ENCODE measurements around the gene PCDHGB7. TPM values are rescaled to one million over a fixed set of nuclear protein-coding genes. Genes with fewer than 3 reads are reported as not detected.

Gene PCDHGB7
- total and polyA plus RNA-seq, 2 donors (not counting 1 experiment from before 2014, with no cell fraction given): 0.12 to 2.2 TPM

DNA sequence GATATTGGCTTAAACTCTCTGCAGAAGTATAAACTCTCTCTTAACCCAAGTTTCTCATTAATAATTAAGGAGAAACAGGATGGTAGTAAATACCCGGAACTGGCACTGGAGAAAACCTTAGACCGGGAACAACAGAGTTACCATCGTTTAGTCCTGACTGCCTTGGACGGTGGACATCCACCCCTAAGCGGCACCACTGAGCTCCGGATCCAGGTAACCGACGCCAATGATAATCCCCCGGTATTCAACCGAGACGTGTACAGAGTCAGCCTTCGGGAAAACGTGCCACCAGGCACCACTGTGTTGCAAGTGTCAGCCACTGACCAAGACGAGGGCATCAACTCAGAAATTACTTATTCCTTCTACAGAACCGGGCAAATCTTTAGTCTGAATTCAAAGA lies 18.9 kb upstream of the PCDHGB7 start:
- Mint-ChIP-seq H3K9me3 (ENCODE audit: insufficient read depth) (peaks cover 12% of the 10 kb centered on the region), H3K27ac (no peak overlapping the region), H3K4me3 (no peak overlapping the region), H3K4me1 (peaks cover 2% of the 10 kb centered on the region), H3K27me3 (peaks cover 51% of the 10 kb centered on the region)
- POLR2A ChIA-PET: no interaction called here
- Histone ChIP-seq H3K9me3 (ENCODE audit: control extremely low read depth in 1 of 3, control insufficient read depth in 2 of 3, insufficient read depth in 1 of 3, low read length in 2 of 3) (peaks cover 0 to 52% (median 26%) of the 10 kb centered on the region in 3 donors), H3K9ac (ENCODE audit: low read length) (no peak overlapping the region), H3K27me3 (replicated peaks in 1 of 4; ENCODE audit: control extremely low read depth in 1 of 4, control insufficient read depth in 3 of 4, insufficient read depth in 4 of 4, low read length in 3 of 4) (peaks cover 0 to 50% (median 34%) of the 10 kb centered on the region in 4 experiments), H3K27ac (ENCODE audit: low read length in 2 of 2) (no peak overlapping the region), H3K4me2 (replicated peaks; ENCODE audit: low read depth, low read length, poor library complexity, severe bottlenecking) (no peak overlapping the region), H2AFZ (ENCODE audit: insufficient read depth, low read depth, low read length, poor library complexity, severe bottlenecking) (no peak overlapping the region), H3K4me3 (ENCODE audit: control extremely low read depth in 1 of 5, extremely low read depth in 1 of 5, insufficient read depth in 1 of 5, low read depth in 2 of 5, low read length in 4 of 5) (no peak overlapping the region), H4K20me1 (ENCODE audit: control insufficient read depth, insufficient read depth, low read length, poor library complexity, severe bottlenecking) (no peaks in the 10 kb centered on the region), H3K36me3 (replicated peaks in 1 of 2; ENCODE audit: control extremely low read depth in 1 of 2, control insufficient read depth in 1 of 2, extremely low read depth in 1 of 2, insufficient read depth in 2 of 2, low read length in 1 of 2) (no peaks in the 10 kb centered on the region), H3K4me1 (ENCODE audit: control insufficient read depth in 2 of 2, insufficient read depth in 2 of 2, low read length in 2 of 2) (no peaks in the 10 kb centered on the region), H3K79me2 (ENCODE audit: control insufficient read depth, insufficient read depth, low read length) (no peaks in the 10 kb centered on the region)
- WGBS (ENCODE audit: insufficient coverage): 31% methylated on average over 13 of the region's 15 CpGs
- TF ChIP-seq, protein P1, sequence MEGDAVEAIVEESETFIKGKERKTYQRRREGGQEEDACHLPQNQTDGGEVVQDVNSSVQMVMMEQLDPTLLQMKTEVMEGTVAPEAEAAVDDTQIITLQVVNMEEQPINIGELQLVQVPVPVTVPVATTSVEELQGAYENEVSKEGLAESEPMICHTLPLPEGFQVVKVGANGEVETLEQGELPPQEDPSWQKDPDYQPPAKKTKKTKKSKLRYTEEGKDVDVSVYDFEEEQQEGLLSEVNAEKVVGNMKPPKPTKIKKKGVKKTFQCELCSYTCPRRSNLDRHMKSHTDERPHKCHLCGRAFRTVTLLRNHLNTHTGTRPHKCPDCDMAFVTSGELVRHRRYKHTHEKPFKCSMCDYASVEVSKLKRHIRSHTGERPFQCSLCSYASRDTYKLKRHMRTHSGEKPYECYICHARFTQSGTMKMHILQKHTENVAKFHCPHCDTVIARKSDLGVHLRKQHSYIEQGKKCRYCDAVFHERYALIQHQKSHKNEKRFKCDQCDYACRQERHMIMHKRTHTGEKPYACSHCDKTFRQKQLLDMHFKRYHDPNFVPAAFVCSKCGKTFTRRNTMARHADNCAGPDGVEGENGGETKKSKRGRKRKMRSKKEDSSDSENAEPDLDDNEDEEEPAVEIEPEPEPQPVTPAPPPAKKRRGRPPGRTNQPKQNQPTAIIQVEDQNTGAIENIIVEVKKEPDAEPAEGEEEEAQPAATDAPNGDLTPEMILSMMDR (IDR thresholded peaks at IDR 0.05): no peak
- TF ChIP-seq EZH2 (IDR thresholded peaks at IDR 0.05; ENCODE audit: borderline replicate concordance, insufficient read depth, low read depth, low read length, poor library complexity, severe bottlenecking): no peak
- intact Hi-C loops (cut with micrococcal nuclease): no loop called here
- ATAC-seq (ENCODE audit: low read depth) (no peak), DNase-seq (no peak)
- CTCF ChIA-PET: interaction anchor here (1.6 to 1.8 kb wide), 2 partner anchors 15 to 165 kb away, joined by 5 to 7 read pairs; no protein-coding TSS in a partner anchor

DNA sequence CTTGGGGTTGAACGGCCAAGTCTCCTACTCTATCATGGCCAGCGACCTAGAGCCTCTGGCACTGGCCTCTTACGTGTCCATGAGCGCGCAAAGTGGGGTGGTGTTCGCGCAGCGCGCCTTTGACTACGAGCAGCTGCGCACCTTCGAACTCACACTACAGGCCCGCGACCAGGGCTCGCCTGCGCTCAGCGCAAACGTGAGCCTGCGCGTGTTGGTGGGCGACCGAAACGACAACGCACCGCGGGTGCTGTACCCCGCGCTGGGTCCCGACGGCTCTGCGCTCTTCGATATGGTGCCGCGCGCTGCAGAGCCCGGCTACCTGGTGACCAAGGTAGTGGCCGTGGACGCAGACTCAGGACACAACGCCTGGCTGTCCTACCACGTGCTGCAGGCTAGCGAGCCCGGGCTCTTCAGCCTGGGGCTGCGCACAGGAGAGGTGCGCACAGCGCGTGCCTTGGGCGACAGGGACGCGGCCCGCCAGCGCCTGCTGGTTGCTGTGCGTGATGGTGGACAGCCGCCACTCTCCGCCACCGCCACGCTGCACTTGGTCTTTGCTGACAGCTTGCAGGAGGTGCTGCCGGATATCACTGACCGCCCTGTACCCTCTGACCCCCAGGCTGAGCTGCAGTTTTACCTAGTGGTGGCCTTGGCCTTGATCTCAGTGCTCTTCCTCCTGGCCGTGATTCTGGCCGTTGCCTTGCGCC lies 17.8 kb upstream of the PCDHGB7 start:
- H3K9ac ChIP-seq (ENCODE audit: low read length): no peak overlapping the region
- H4K20me1 ChIP-seq (ENCODE audit: control insufficient read depth, insufficient read depth, low read length, poor library complexity, severe bottlenecking): no peaks in the 10 kb centered on the region
- no peaks in the 10 kb centered on the region for H3K36me3 ChIP-seq (replicated peaks in 1 of 2; ENCODE audit: control extremely low read depth in 1 of 2, control insufficient read depth in 1 of 2, extremely low read depth in 1 of 2, insufficient read depth in 2 of 2, low read length in 1 of 2)
- POLR2A ChIA-PET: no interaction called here
- CTCF ChIA-PET: interaction anchor here (2.3 kb wide), 1 partner anchor 13 kb away, joined by 7 read pairs; the partner anchor contains the start of gene PCDHGA10
- no peak overlapping the region for H3K4me3 ChIP-seq (ENCODE audit: control extremely low read depth in 1 of 5, extremely low read depth in 1 of 5, insufficient read depth in 1 of 5, low read depth in 2 of 5, low read length in 4 of 5)
- H3K27ac ChIP-seq (ENCODE audit: low read length in 2 of 2): no peak overlapping the region
- WGBS (ENCODE audit: insufficient coverage): 45% methylated on average over 61 of the region's 61 CpGs
- no peaks in the 10 kb centered on the region for H3K4me1 ChIP-seq (ENCODE audit: control insufficient read depth in 2 of 2, insufficient read depth in 2 of 2, low read length in 2 of 2)
- ATAC-seq (ENCODE audit: low read depth): no peak
- H3K9me3 Mint-ChIP-seq (ENCODE audit: insufficient read depth): peaks cover 11% of the 10 kb centered on the region
- no peak overlapping the region for H3K4me2 ChIP-seq (replicated peaks; ENCODE audit: low read depth, low read length, poor library complexity, severe bottlenecking)
- no peaks in the 10 kb centered on the region for H3K79me2 ChIP-seq (ENCODE audit: control insufficient read depth, insufficient read depth, low read length)
- DNase-seq: peak; percentile 5
- H3K4me1 Mint-ChIP-seq: peaks cover 2% of the 10 kb centered on the region
- H3K4me3 Mint-ChIP-seq: no peak overlapping the region
- H3K27me3 ChIP-seq (replicated peaks in 1 of 4; ENCODE audit: control extremely low read depth in 1 of 4, control insufficient read depth in 3 of 4, insufficient read depth in 4 of 4, low read length in 3 of 4): peaks cover 0 to 50% (median 34%) of the 10 kb centered on the region in 4 experiments
- TF ChIP-seq EZH2 (IDR thresholded peaks at IDR 0.05; ENCODE audit: borderline replicate concordance, insufficient read depth, low read depth, low read length, poor library complexity, severe bottlenecking): no peak
- TF ChIP-seq, protein P1 (IDR thresholded peaks at IDR 0.05): no peak
- peaks cover 53% of the 10 kb centered on the region for H3K27me3 Mint-ChIP-seq
- intact Hi-C loops (cut with micrococcal nuclease): loop anchor here (5.0 kb wide), 1 partner anchor 32 kb away; no protein-coding TSS in a partner anchor
- no peak overlapping the region for H2AFZ ChIP-seq (ENCODE audit: insufficient read depth, low read depth, low read length, poor library complexity, severe bottlenecking)
- no peak overlapping the region for H3K27ac Mint-ChIP-seq
- H3K9me3 ChIP-seq (ENCODE audit: control extremely low read depth in 1 of 3, control insufficient read depth in 2 of 3, insufficient read depth in 1 of 3, low read length in 2 of 3): peaks cover 0 to 48% (median 19%) of the 10 kb centered on the region in 3 donors

Data from B cell (primary cell).